ENCODE measurements around the gene SLC7A10. TPM values are rescaled to one million over a fixed set of nuclear protein-coding genes. Genes with fewer than 3 reads are reported as not detected.

SLC7A10 gene
- polyA plus RNA-seq, 1 of the 3 experiments (the other 2 are of a cell fraction) = 0.02 TPM

GRCh38 chr19:33205110-33205509, 20.5 kb downstream of the SLC7A10 start:
- H3K9me2 ChIP-seq = no peaks in the 10 kb centered on the region
- WGBS (ENCODE audit: low lambda C conversion rate) = 94% methylated on average over 20 of the region's 27 CpGs
- H3K36me3 ChIP-seq (replicated peaks in 1 of 2; ENCODE audit: control insufficient read depth in 1 of 2, insufficient read depth in 2 of 2, low read length in 1 of 2) = peaks cover 0 to 3% of the 10 kb centered on the region in 2 experiments
- no peaks in the 10 kb centered on the region for H4K20me1 ChIP-seq (ENCODE audit: insufficient read depth)
- no peak overlapping the region; a peak in 1 of 4 replicates for H3K27ac ChIP-seq (ENCODE audit: low read depth in 2 of 2, low read length in 1 of 2)
- no peak overlapping the region for H2AFZ ChIP-seq (ENCODE audit: low read depth)
- H3K4me1 ChIP-seq (ENCODE audit: control insufficient read depth in 1 of 2, insufficient read depth in 2 of 2, low read depth in 1 of 2, low read length in 1 of 2) = no peaks in the 10 kb centered on the region
- ChIA-PET POLR2A (no interaction called here), CTCF (no interaction called here)
- H3K4me2 ChIP-seq = no peak overlapping the region
- TF ChIP-seq MEF2A (IDR thresholded peaks at IDR 0.05; ENCODE audit: borderline replicate concordance, low read depth) = no peak
- H3F3A ChIP-seq (replicated peaks; ENCODE audit: insufficient read depth) = no peaks in the 10 kb centered on the region
- H3K4me3 ChIP-seq (ENCODE audit: low read depth in 2 of 2, low read length in 1 of 2) = no peak overlapping the region
- peak; percentile 27 for DNase-seq
- H3K9me3 ChIP-seq = no peaks in the 10 kb centered on the region
- H3K27me3 ChIP-seq (ENCODE audit: insufficient read depth) = no peaks in the 10 kb centered on the region
- H3K9ac ChIP-seq = no peak overlapping the region
- no peaks in the 10 kb centered on the region for H3K79me2 ChIP-seq (ENCODE audit: insufficient read depth)

DNA sequence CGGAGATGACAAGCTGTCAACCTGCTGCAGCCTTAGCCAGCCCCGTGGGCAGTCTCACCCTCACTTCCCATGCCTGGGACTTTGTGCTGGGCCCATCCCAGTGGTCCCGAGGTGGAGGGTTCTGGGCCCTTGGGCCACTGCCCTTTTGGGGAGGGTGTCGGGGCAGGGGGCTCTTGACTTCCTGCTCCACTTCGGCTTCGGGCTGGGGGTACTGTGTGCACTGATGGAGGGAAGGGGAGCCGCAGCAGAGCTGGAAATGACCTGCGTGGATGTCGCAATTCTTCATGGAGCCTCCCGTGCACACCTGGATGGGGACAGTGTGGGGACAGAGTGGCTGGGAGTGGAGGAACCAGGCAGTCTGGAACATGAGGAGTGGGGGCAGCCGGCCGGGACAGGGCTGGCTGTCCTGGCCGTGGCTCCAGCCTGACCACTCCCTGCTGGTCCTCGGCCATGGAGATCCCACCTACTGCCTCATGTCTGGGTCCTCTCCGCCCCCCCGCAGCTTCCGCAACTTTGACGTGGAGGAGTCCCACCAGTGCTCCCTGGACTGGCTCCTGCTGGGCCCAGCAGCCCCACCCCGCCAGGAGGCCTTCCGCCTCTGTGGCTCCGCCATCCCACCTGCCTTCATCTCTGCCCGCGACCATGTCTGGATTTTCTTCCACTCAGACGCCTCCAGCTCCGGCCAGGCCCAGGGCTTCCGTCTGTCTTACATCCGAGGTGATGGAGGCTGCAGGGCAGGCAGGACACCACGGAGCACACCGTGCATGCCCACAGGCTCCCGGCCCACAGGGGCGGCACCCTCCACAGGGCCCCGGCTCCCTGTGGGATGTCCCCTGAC, 21.3 kb downstream of the SLC7A10 start:
- Histone ChIP-seq H3K79me2 (ENCODE audit: insufficient read depth) (no peaks in the 10 kb centered on the region), H3F3A (replicated peaks; ENCODE audit: insufficient read depth) (no peaks in the 10 kb centered on the region), H3K27ac (ENCODE audit: low read depth in 2 of 2, low read length in 1 of 2) (no peak overlapping the region), H4K20me1 (ENCODE audit: insufficient read depth) (no peaks in the 10 kb centered on the region), H3K9me3 (no peaks in the 10 kb centered on the region), H3K36me3 (replicated peaks in 1 of 2; ENCODE audit: control insufficient read depth in 1 of 2, insufficient read depth in 2 of 2, low read length in 1 of 2) (peaks cover 0 to 3% of the 10 kb centered on the region in 2 experiments), H2AFZ (ENCODE audit: low read depth) (no peak overlapping the region), H3K9me2 (no peaks in the 10 kb centered on the region), H3K27me3 (ENCODE audit: insufficient read depth) (no peaks in the 10 kb centered on the region), H3K4me1 (ENCODE audit: control insufficient read depth in 1 of 2, insufficient read depth in 2 of 2, low read depth in 1 of 2, low read length in 1 of 2) (no peaks in the 10 kb centered on the region), H3K9ac (no peak overlapping the region), H3K4me3 (ENCODE audit: low read depth in 2 of 2, low read length in 1 of 2) (no peak overlapping the region), H3K4me2 (no peak overlapping the region)
- ChIA-PET POLR2A (interaction anchor here (0.5 kb wide), 1 partner anchor 19 kb away, joined by 3 read pairs; no protein-coding TSS in a partner anchor), CTCF (interaction anchor here (0.9 to 1.6 kb wide), 2 partner anchors 12 to 202 kb away, joined by 3 to 4 read pairs; no protein-coding TSS in a partner anchor)
- 94% methylated on average over 25 of the region's 32 CpGs for WGBS (ENCODE audit: low lambda C conversion rate)
- TF ChIP-seq MEF2A (IDR thresholded peaks at IDR 0.05; ENCODE audit: borderline replicate concordance, low read depth) = no peak
- TF ChIP-seq POLR2AphosphoS5 (IDR thresholded peaks at IDR 0.05; ENCODE audit: low read depth, low read length) = no peak
- TF ChIP-seq RFX5 (IDR thresholded peaks at IDR 0.05; ENCODE audit: low read length) = no peak
- no peak for TF ChIP-seq JUND (IDR thresholded peaks at IDR 0.05)
- TF ChIP-seq EP300 (IDR thresholded peaks at IDR 0.05; ENCODE audit: borderline replicate concordance in 1 of 2, low read depth in 1 of 2, low read length in 1 of 2) = no peak
- no peak for TF ChIP-seq SIN3A (IDR thresholded peaks at IDR 0.05; ENCODE audit: borderline replicate concordance, low read depth, low read length)
- no peak for TF ChIP-seq EZH2phosphoT487 (IDR thresholded peaks at IDR 0.05; ENCODE audit: borderline replicate concordance, low read depth)
- no peak for TF ChIP-seq TCF12 (IDR thresholded peaks at IDR 0.05)
- no peak for TF ChIP-seq TAF1 (IDR thresholded peaks at IDR 0.05; ENCODE audit: borderline replicate concordance, low read depth, low read length)
- DNase-seq = peak; percentile 21

DNA sequence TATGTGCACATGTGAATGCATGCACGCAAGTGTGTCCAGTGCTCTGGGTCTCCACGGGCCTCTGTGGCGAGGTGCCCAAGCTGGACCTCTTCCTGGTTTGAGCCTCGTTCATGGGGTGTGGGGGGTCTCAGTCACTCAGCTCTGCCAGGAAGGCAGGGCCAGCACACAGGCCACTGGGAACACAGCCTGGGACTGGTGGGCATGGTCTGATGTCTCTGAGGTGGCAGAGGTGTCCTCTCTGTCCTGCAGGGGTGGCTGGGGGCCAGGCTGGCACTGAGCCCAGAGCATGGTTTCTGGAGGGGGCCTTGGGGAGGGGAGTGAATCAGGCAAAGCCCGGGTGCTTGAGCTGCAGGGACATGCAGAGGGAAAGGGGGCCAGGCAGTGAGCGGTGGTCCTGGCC, 22.1 kb downstream of the SLC7A10 start:
- Histone ChIP-seq H3K27me3 (ENCODE audit: insufficient read depth) (no peaks in the 10 kb centered on the region), H3F3A (replicated peaks; ENCODE audit: insufficient read depth) (no peaks in the 10 kb centered on the region), H4K20me1 (ENCODE audit: insufficient read depth) (no peaks in the 10 kb centered on the region), H3K4me3 (ENCODE audit: low read depth in 2 of 2, low read length in 1 of 2) (no peak overlapping the region), H3K9me3 (no peaks in the 10 kb centered on the region), H3K4me1 (ENCODE audit: control insufficient read depth in 1 of 2, insufficient read depth in 2 of 2, low read depth in 1 of 2, low read length in 1 of 2) (no peaks in the 10 kb centered on the region), H3K4me2 (no peak overlapping the region), H3K27ac (ENCODE audit: low read depth in 2 of 2, low read length in 1 of 2) (no peak overlapping the region), H3K9me2 (no peaks in the 10 kb centered on the region), H2AFZ (ENCODE audit: low read depth) (no peak overlapping the region), H3K9ac (no peak overlapping the region), H3K36me3 (replicated peaks in 1 of 2; ENCODE audit: control insufficient read depth in 1 of 2, insufficient read depth in 2 of 2, low read length in 1 of 2) (peaks cover 0 to 3% of the 10 kb centered on the region in 2 experiments), H3K79me2 (ENCODE audit: insufficient read depth) (no peaks in the 10 kb centered on the region)
- ChIA-PET POLR2A (no interaction called here), CTCF (interaction anchor here (0.9 to 2.8 kb wide), 3 partner anchors 11 to 203 kb away, joined by 3 to 12 read pairs (median 4); no protein-coding TSS in a partner anchor)
- peak; percentile 34 for DNase-seq
- 98% methylated on average over 5 of the region's 6 CpGs for WGBS (ENCODE audit: low lambda C conversion rate)
- TF ChIP-seq FOSL2 (IDR thresholded peaks at IDR 0.05; ENCODE audit: borderline replicate concordance, low read depth) = no peak
- TF ChIP-seq FOXJ3 (CRISPR knock-in tag; IDR thresholded peaks at IDR 0.05) = no peak
- no peak for TF ChIP-seq CHD2 (IDR thresholded peaks at IDR 0.05; ENCODE audit: low read length, partially characterized antibody)
- TF ChIP-seq TAF1 (IDR thresholded peaks at IDR 0.05; ENCODE audit: borderline replicate concordance, low read depth, low read length) = no peak
- TF ChIP-seq NRF1 (IDR thresholded peaks at IDR 0.05; ENCODE audit: low read depth, low read length) = no peak
- TF ChIP-seq NFIC (IDR thresholded peaks at IDR 0.05; ENCODE audit: borderline replicate concordance) = no peak
- TF ChIP-seq GATA2 (CRISPR knock-in tag; IDR thresholded peaks at IDR 0.05) = no peak
- no peak for TF ChIP-seq MEF2A (IDR thresholded peaks at IDR 0.05; ENCODE audit: borderline replicate concordance, low read depth)
- no peak for TF ChIP-seq GABPA (IDR thresholded peaks at IDR 0.05; ENCODE audit: low read depth)
- TF ChIP-seq RAD21 (IDR thresholded peaks at IDR 0.05; ENCODE audit: low read length) = no peak
- TF ChIP-seq, protein P1, sequence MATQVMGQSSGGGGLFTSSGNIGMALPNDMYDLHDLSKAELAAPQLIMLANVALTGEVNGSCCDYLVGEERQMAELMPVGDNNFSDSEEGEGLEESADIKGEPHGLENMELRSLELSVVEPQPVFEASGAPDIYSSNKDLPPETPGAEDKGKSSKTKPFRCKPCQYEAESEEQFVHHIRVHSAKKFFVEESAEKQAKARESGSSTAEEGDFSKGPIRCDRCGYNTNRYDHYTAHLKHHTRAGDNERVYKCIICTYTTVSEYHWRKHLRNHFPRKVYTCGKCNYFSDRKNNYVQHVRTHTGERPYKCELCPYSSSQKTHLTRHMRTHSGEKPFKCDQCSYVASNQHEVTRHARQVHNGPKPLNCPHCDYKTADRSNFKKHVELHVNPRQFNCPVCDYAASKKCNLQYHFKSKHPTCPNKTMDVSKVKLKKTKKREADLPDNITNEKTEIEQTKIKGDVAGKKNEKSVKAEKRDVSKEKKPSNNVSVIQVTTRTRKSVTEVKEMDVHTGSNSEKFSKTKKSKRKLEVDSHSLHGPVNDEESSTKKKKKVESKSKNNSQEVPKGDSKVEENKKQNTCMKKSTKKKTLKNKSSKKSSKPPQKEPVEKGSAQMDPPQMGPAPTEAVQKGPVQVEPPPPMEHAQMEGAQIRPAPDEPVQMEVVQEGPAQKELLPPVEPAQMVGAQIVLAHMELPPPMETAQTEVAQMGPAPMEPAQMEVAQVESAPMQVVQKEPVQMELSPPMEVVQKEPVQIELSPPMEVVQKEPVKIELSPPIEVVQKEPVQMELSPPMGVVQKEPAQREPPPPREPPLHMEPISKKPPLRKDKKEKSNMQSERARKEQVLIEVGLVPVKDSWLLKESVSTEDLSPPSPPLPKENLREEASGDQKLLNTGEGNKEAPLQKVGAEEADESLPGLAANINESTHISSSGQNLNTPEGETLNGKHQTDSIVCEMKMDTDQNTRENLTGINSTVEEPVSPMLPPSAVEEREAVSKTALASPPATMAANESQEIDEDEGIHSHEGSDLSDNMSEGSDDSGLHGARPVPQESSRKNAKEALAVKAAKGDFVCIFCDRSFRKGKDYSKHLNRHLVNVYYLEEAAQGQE (IDR thresholded peaks at IDR 0.05; ENCODE audit: low read depth, low read length) = no peak
- TF ChIP-seq RXRA (IDR thresholded peaks at IDR 0.05; ENCODE audit: borderline replicate concordance, low read depth) = no peak
- no peak for TF ChIP-seq SIN3A (IDR thresholded peaks at IDR 0.05; ENCODE audit: borderline replicate concordance, low read depth, low read length)

Data from SK-N-SH (cell line).